ENCODE measurements around the gene CNIH4. TPM values are rescaled to one million over a fixed set of nuclear protein-coding genes. Genes with fewer than 3 reads are reported as not detected.

Gene CNIH4
- polyA plus RNA-seq, 2 of the 4 experiments (the other 2 are of a cell fraction) = 102 to 104 TPM

GRCh38 chr1:224399887-224400286 lies 43.2 kb downstream of the CNIH4 start (continued):
- TF ChIP-seq REST (IDR thresholded peaks at IDR 0.05) = no peak
- TF ChIP-seq ESRRA (IDR thresholded peaks at IDR 0.05; ENCODE audit: borderline replicate concordance, low read length) = no peak
- TF ChIP-seq NPAS2 (CRISPR knock-in tag; IDR thresholded peaks at IDR 0.05; ENCODE audit: borderline replicate concordance) = no peak

- FAIRE-seq (no peak), ATAC-seq (no peak), DNase-seq (ENCODE audit: low read depth in 1 of 2, low spot score in 1 of 2) (no peak)
- 80% methylated on average over 1 of the region's 1 CpG for WGBS (ENCODE audit: missing lambda C conversion rate)
- no peak for TF ChIP-seq KDM5A (IDR thresholded peaks at IDR 0.05)
- TF ChIP-seq MAFK (IDR thresholded peaks at IDR 0.05; ENCODE audit: partially characterized antibody) = peak; percentile 97
- Histone ChIP-seq H3K4me2 (no peak overlapping the region), H3K4me1 (peaks cover 9% of the 10 kb centered on the region; the same call in 2 of the 3 replicates), H3K27ac (no peak overlapping the region), H3K9me3 (no peaks in the 10 kb centered on the region), H3K4me3 (no peak overlapping the region)
- POLR2A ChIA-PET = no interaction called here
- CTCF ChIA-PET = interaction anchor here (0.6 kb wide), 1 partner anchor 909 kb away, joined by 3 read pairs; no protein-coding TSS in a partner anchor
Measured at GRCh38 chr1:224402472-224403036, 45.9 kb downstream of the CNIH4 start.

- no peak overlapping the region for H3K27ac ChIP-seq
- 83% methylated on average over 3 of the region's 3 CpGs for WGBS (ENCODE audit: missing lambda C conversion rate)
- FAIRE-seq (no peak), ATAC-seq (no peak), DNase-seq (ENCODE audit: low read depth in 1 of 2, low spot score in 1 of 2) (no peak)
- H3K9me3 ChIP-seq = no peaks in the 10 kb centered on the region
- H3K4me2 ChIP-seq = no peak overlapping the region
- no peak overlapping the region for H3K4me3 ChIP-seq
- ChIA-PET CTCF (interaction anchor here (1.6 kb wide), 1 partner anchor 518 kb away, joined by 5 read pairs; no protein-coding TSS in a partner anchor), POLR2A (no interaction called here)
- TF ChIP-seq MYC (IDR thresholded peaks at IDR 0.05; ENCODE audit: borderline replicate concordance, low read length) = no peak
- TF ChIP-seq ATOH8 (CRISPR knock-in tag; IDR thresholded peaks at IDR 0.05; ENCODE audit: low read depth) = no peak
- no peak for TF ChIP-seq JUNB (IDR thresholded peaks at IDR 0.05)
- no peak for TF ChIP-seq RARB (CRISPR knock-in tag; IDR thresholded peaks at IDR 0.05)
- no peak for TF ChIP-seq ELK1 (IDR thresholded peaks at IDR 0.05; ENCODE audit: low read depth, low read length)
- no peak for TF ChIP-seq FOSB (CRISPR knock-in tag; IDR thresholded peaks at IDR 0.05)
- TF ChIP-seq ZFP36 (IDR thresholded peaks at IDR 0.05; ENCODE audit: borderline replicate concordance, partially characterized antibody) = no peak
- peaks cover 20% of the 10 kb centered on the region; the same call in 2 of the 3 replicates for H3K4me1 ChIP-seq
Measured at GRCh38 chr1:224404916-224405603, 48.4 kb downstream of the CNIH4 start.

- FAIRE-seq (no peak), ATAC-seq (no peak), DNase-seq (ENCODE audit: low read depth in 1 of 2, low spot score in 1 of 2) (no peak)
- Histone ChIP-seq H3K9me3 (no peaks in the 10 kb centered on the region), H3K27ac (no peak overlapping the region), H3K4me2 (no peak overlapping the region), H3K4me1 (peaks cover 20% of the 10 kb centered on the region; the same call in 2 of the 3 replicates), H3K4me3 (no peak overlapping the region)
- TF ChIP-seq NPAS2 (CRISPR knock-in tag; IDR thresholded peaks at IDR 0.05; ENCODE audit: borderline replicate concordance) (no peak), ZC3H11A (IDR thresholded peaks at IDR 0.05) (no peak)
- WGBS (ENCODE audit: missing lambda C conversion rate) = 90% methylated on average over 2 of the region's 2 CpGs
- ChIA-PET CTCF (no interaction called here), POLR2A (no interaction called here)
Measured at GRCh38 chr1:224405604-224405970, 48.9 kb downstream of the CNIH4 start.
